SKM-1 (cell line): Measurements from ENCODE around the gene GJD4.

Experiments
- DNase-seq: peaks from one replicate; lab custom pipeline; 2025; ENCODE audit not compliant: unreplicated experiment; lab: John Stamatoyannopoulos, UW

Gene GJD4

DNA sequence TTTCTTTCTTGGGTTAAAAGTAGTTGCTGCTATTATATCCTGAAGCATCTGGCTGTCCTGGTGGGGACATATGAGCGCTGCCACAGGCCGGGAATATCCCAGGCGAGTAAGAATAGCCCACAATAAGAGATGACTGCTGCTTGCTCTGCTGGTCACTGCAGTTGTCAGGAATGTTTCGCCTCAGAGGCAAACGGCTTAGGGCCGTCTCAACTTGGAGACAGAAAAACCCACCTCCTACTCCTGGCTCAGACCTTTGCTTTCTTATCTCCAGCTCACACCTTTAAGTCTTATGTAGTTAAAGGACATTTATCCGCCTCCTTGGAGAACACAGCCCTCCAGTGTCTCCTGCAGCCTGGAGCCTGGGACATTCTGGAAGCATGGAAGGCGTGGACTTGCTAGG lies at the start of gene GJD4:
TSS of gene GJD4 (plus strand) at position 151 of the 400 bp plus-strand sequence. CDS start at position 378, 227 bp downstream.
- DNase-seq, result no peak

- no peak for DNase-seq
These were observed 48.9 kb upstream of the GJD4 start for GRCh38 chr10:35555962-35556930.

GRCh38 chr10:35558276-35558675 lies 46.9 kb upstream of the GJD4 start:
- no peak for DNase-seq

DNA sequence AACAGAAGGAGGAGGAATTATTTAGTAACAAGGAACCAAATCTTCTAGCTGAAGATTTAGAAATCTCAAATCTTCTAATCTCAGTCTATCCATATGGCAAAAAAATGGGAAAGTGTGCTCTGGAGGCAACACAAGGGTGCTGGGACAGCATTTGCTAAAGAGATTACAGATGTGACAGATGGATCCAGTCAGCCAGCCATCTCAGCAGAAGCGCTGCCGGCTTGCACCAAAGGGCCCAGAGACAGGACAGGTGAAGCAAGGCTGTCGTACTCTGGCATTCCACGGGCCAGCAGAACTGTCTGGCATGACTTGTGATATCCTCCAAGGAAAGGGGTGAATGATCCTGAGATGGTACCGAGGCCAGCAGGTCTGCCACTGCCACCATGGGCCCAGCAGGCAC lies 45.7 kb upstream of the GJD4 start:
- no peak for DNase-seq

GRCh38 chr10:35561715-35562114 lies 43.4 kb upstream of the GJD4 start:
- no peak for DNase-seq

- DNase-seq, result no peak
These were observed 42.7 kb upstream of the GJD4 start for GRCh38 chr10:35562427-35562826.

DNA sequence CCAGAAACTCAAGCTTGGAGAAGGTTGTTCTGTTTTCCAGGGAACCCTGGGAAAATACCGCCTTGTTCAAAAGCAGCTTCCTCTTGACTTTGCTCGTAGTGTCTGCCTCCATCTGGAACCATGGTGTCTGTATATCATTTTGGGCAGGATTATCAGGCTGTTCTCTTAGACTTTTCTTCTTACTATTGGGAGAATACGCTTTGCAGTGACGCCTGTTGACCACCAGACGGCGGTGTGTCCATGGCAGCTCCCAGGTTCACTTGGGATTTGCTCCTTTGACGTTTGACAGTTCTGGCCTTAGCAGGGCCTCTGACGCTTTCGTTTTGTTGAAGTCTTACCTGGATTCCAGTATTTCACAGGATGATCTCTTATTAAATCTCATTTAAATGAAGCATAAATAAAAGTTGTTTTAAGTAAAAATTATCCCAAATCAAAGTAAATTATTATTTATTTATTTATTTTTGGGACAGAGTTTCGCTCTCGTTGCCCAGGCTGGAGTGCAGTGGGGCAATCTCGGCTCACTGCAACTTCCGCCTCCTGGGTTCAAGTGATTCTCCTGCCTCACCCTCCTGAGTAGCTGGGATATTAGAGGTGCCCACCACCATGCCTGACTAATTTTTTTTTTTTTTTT lies 41.8 kb upstream of the GJD4 start:
- DNase-seq, result no peak

DNA sequence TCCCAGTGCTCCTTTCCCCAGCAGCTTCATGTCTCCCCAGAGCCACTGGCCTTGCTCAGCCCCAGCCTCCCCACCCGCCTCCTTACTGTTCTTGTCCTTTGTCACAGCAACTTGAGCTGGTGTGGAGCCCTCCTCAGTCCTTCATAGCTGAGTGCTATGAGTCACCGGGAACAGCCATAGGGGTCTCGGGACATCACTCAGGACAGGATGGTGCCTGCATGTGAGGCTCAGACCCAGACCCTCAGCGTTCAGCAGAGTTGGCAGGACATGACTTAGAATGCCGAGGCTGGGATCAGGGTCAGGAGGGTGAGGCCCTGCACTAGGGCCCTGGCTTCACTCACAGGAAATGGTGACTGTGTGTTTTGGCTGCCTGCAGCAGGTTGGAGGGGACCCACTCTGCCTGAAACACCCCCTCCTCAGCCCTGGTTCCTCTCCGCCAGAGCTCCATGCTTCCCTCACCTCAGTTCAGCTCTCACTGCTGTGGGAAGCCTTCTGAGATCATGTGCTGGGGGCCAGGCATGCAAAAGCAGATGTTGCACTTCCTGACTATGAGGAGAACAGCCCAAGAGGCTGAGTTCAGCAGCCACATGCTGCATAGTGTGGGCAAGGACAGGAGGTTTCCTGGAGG lies 40.7 kb upstream of the GJD4 start:
- no peak for DNase-seq

GRCh38 chr10:35565602-35566081 lies 39.5 kb upstream of the GJD4 start:
- DNase-seq, result no peak

- no peak for DNase-seq
These were observed 37.2 kb upstream of the GJD4 start for GRCh38 chr10:35567951-35568350.

- DNase-seq, result no peak
These were observed 36.6 kb upstream of the GJD4 start for GRCh38 chr10:35568483-35569015.

GRCh38 chr10:35569111-35569707 lies 35.9 kb upstream of the GJD4 start:
- DNase-seq, result no peak

GRCh38 chr10:35569836-35570235 lies 35.3 kb upstream of the GJD4 start:
- DNase-seq, result no peak

DNA sequence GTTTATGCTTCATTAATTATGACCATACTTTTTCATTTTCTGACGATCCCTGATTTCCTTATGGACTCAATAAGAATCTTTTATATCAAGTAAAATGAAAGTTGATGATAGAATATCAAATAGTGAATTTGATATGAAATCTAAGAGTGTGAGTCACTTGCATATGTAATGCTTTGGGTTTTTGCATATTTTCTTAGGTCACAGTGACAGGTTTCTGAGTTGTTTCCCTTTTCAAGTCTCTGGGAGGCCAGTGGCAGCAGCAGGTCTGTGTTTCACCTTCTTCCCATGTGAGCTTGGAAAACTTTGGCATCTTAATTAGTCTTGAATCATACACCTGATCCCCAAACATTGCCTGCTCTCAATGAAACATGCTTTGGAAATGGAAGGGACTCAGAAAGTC lies 34.7 kb upstream of the GJD4 start:
- DNase-seq, result no peak

DNA sequence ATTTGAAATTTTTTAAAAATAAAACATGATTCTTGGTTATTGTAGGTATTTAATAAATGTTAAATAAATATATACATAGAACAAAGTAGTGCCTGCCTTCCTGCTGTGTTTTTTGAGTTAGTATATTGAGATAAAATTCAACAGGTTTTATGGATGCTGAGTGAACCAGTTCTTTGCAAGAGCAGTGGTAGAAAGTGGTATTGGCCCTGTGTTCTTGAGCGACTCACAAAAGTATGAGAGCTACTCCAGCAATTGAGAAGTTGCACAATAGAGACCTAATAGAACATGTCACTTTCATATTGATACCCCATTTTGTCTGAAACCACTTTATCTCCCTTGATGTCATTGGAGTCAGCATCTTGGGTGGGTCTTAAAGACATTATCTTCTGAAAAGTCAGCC lies 32.6 kb upstream of the GJD4 start:
- DNase-seq, result no peak

GRCh38 chr10:35573796-35574195 lies 31.3 kb upstream of the GJD4 start:
- DNase-seq, result no peak

DNA sequence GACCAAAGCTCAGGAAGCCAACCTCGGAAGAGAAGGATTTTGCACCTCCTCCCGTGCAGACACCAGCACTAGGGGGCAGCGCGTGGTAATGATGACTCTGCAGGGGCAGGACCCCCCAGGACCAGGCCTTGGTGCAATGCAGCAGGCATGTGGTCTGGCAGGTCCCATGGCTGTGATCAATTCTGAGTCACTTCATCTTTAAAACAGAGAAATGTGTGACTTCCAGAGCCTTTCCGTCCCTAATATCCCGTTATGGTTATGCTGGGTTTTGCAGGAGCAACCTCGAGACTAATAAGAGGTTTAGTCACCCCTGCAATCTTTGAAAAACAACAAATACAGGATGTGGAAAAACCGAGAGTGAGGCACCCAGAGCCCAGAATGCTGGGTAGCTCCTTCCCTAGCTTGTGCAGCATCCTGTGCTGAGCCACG lies 30.2 kb upstream of the GJD4 start:
- DNase-seq, result no peak

GRCh38 chr10:35575640-35576039 lies 29.5 kb upstream of the GJD4 start:
- no peak for DNase-seq

GRCh38 chr10:35576730-35577129 lies 28.4 kb upstream of the GJD4 start:
- no peak for DNase-seq

DNA sequence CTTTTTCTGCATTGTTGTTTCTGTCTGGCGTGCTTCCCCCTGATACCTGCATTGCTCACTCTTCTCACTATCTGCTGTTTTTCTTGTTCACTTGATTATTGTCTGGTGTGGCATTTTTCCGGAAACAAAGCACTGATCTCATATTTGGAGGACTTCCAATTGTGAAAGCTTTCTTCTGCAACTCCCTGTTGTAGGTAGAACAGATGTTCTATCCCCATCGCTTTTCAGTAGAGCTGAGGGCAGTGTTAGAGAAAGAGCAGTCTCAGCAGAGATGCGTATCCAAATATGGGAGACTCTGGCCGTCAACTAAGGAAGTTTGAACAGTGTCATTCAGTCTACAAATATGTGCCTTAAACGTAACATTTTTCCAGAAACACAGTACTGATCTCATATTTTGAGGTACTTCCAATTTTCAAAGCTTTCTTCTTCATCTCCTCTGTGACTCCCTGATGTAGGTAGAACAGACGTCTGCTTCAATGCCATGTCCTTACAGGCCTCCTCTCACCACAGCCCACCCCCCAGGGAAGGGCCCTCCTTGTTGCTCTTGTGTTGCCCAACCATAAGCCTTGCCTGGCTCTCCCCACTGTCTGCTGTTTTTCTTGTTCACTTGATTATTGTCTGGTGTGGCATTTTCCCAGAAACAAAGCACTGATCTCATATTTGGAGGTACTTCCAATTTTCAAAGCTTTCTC lies 27.1 kb upstream of the GJD4 start:
- DNase-seq, result no peak

GRCh38 chr10:35578618-35578956 lies 26.6 kb upstream of the GJD4 start:
- DNase-seq, result no peak
